HCT116 (cell line): Measurements from ENCODE around the gene PGLYRP3. TPM values are rescaled to one million over a fixed set of nuclear protein-coding genes. Genes with fewer than 3 reads are reported as not detected.

ENCODE experiments used
- ATAC-seq: fragments of 200-7000 bp; cut with Tn5 transposase; 2 replicates; pipeline ENCODE4 v1.9.1; 2020; ENCODE audit warnings: mild to moderate bottlenecking, moderate library complexity
- BruUV-seq: library from RNA; stranded (reverse); fragments of 400-500 nt; replicated peaks from 2 replicates; lab custom pipeline; 2021; lab: Mats Ljungman, UMichigan
- CTCF ChIA-PET: fragments of 300-600 bp; sonication (Branson Sonifier 250); formaldehyde crosslinking; loops from one replicate; lab custom pipeline; 2021; ENCODE audit warnings: antibody characterized with exemption; lab: Charles Lee
- POLR2A ChIA-PET: fragments of 300-600, 350-600 bp; sonication (Branson Sonifier 250); formaldehyde crosslinking; loops from one replicate; lab custom pipeline; 2021; ENCODE audit warnings: antibody characterized with exemption; lab: Charles Lee
- RAD21 ChIA-PET, 2 experiments: fragments of 300-600 bp; sonication (Branson Sonifier 250); formaldehyde crosslinking; loops; one replicate each; lab custom pipeline; 2023; ENCODE audit warnings: low total read pairs in 2 of 2; ENCODE audit not compliant: uncharacterized antibody in 2 of 2, unreplicated experiment in 2 of 2, low non-redundant PET in 1 of 2; lab: Charles Lee
- DNase-seq: peaks from one replicate; pipeline ENCODE4 v3.0.0-alpha.2; 2010; ENCODE audit warnings: low read depth, low spot score
- H2AFZ ChIP-seq: fragments of 200-600 bp; shearing (Covaris generic), sonication (generic); 2 replicates; pipeline ENCODE4 v1.6.1; 2017; ENCODE audit warnings: low read depth, mixed run types, mixed read lengths, antibody characterized with exemption, low read length; ENCODE audit not compliant: poor library complexity, severe bottlenecking
- H3K27ac ChIP-seq: 2 replicates; pipeline ENCODE4 v1.5.1; 2012; ENCODE audit warnings: low read depth, low read length
- H3K27me3 ChIP-seq: fragments of 200-600 bp; sonication (generic); 2 replicates; pipeline ENCODE4 v1.6.1; 2016; ENCODE audit warnings: mixed run types, low read length, mixed read lengths; ENCODE audit not compliant: insufficient read depth
- H3K36me3 ChIP-seq, 2 experiments: fragments of 200-500 bp in 1 of 2; fragments of 200-600 bp in 1 of 2; sonication (Bioruptor generic) in 1 of 2; sonication (generic) in 1 of 2; 2 replicates each; pipeline versions ENCODE4 v1.5.1 to v1.6.1; 2014 to 2016; ENCODE audit warnings: low read length in 2 of 2, inconsistent platforms in 1 of 2, mixed read lengths in 1 of 2, mixed run types in 1 of 2; ENCODE audit not compliant: insufficient read depth in 2 of 2, control insufficient read depth in 1 of 2
- H3K4me1 ChIP-seq, 2 experiments: fragments of 200-600 bp in 1 of 2; sonication (generic) in 1 of 2; 2 replicates each; pipeline versions ENCODE4 v1.5.1 to v1.6.1; 2012 to 2017; ENCODE audit warnings: low read length in 2 of 2, inconsistent platforms in 1 of 2, mild to moderate bottlenecking in 1 of 2, mixed read lengths in 1 of 2, mixed run types in 1 of 2, moderate library complexity in 1 of 2; ENCODE audit not compliant: insufficient read depth in 2 of 2, control insufficient read depth in 1 of 2
- H3K4me2 ChIP-seq: fragments of 200-600 bp; sonication (generic); 2 replicates; pipeline ENCODE4 v1.6.1; 2017; ENCODE audit warnings: mixed run types, low read length, mixed read lengths
- H3K4me3 ChIP-seq, 2 experiments: fragments of 200-600 bp in 1 of 2; sonication (generic) in 1 of 2; replicated peaks in 1 of 2; 2 replicates each; pipeline ENCODE4 v1.5.1; 2011 to 2016; ENCODE audit warnings: low read length in 2 of 2, control low read depth in 1 of 2, low read depth in 1 of 2, mild to moderate bottlenecking in 1 of 2, mixed read lengths in 1 of 2, mixed run types in 1 of 2
- H3K79me2 ChIP-seq: fragments of 200-600 bp; sonication (generic); 2 replicates; pipeline ENCODE4 v1.6.1; 2017; ENCODE audit warnings: mild to moderate bottlenecking, mixed run types, low read length, moderate library complexity, mixed read lengths; ENCODE audit not compliant: insufficient read depth
- H3K9ac ChIP-seq: fragments of 200-600 bp; sonication (generic); 2 replicates; pipeline ENCODE4 v1.6.1; 2016; ENCODE audit warnings: low read length, mixed read lengths
- H3K9me2 ChIP-seq: fragments of 200-600 bp; sonication (generic), shearing (Covaris generic); 2 replicates; pipeline ENCODE4 v1.6.1; 2017; ENCODE audit warnings: mixed run types, mild to moderate bottlenecking, moderate library complexity; ENCODE audit not compliant: insufficient read depth
- H3K9me3 ChIP-seq, 2 experiments: fragments of 200-500 bp in 1 of 2; fragments of 200-600 bp in 1 of 2; sonication (Bioruptor generic) in 1 of 2; sonication (generic) in 1 of 2; 2 replicates each; pipeline ENCODE4 v1.6.1; 2014 to 2017; ENCODE audit warnings: low read length in 2 of 2, mixed read lengths in 2 of 2, inconsistent platforms in 1 of 2, low read depth in 1 of 2, mild to moderate bottlenecking in 1 of 2, mixed run types in 1 of 2, moderate library complexity in 1 of 2; ENCODE audit not compliant: control insufficient read depth in 1 of 2, insufficient read depth in 1 of 2
- H4K20me1 ChIP-seq: fragments of 200-600 bp; sonication (generic), shearing (Covaris generic); 2 replicates; pipeline ENCODE4 v1.6.1; 2017; ENCODE audit warnings: mixed run types, mild to moderate bottlenecking, moderate library complexity; ENCODE audit not compliant: insufficient read depth
- CBX3 ChIP-seq: IDR thresholded peaks from 2 replicates; pipeline ENCODE4 v1.6.1; 2012; ENCODE audit warnings: low read depth
- CEBPB ChIP-seq: IDR thresholded peaks from 2 replicates; pipeline ENCODE4 v1.6.1; 2012; ENCODE audit warnings: low read depth
- EGR1 ChIP-seq: IDR thresholded peaks from 2 replicates; pipeline ENCODE4 v1.6.1; 2012; ENCODE audit warnings: low read depth
- ELF1 ChIP-seq: IDR thresholded peaks from 2 replicates; pipeline ENCODE4 v1.6.1; 2012; ENCODE audit warnings: low read depth, borderline replicate concordance
- EZH2phosphoT487 ChIP-seq: fragments of 200-600 bp; IDR thresholded peaks from 2 replicates; pipeline ENCODE4 v1.6.1; 2018; ENCODE audit warnings: antibody characterized with exemption, borderline replicate concordance
- FOSL1 ChIP-seq: IDR thresholded peaks from 2 replicates; pipeline ENCODE4 v1.6.1; 2012; ENCODE audit warnings: low read depth
- POLR2A ChIP-seq: IDR thresholded peaks from 2 replicates; pipeline ENCODE4 v1.7.0; 2011; ENCODE audit warnings: borderline replicate concordance; ENCODE audit not compliant: insufficient read depth, insufficient read length; ENCODE audit errors: extremely low read depth
- RAD21 ChIP-seq: IDR thresholded peaks from 2 replicates; pipeline ENCODE4 v1.6.1; 2012; ENCODE audit warnings: low read depth, mild to moderate bottlenecking
- SIN3A ChIP-seq: IDR thresholded peaks from 2 replicates; pipeline ENCODE4 v1.6.1; 2012; ENCODE audit warnings: low read depth
- SP1 ChIP-seq: IDR thresholded peaks from 2 replicates; pipeline ENCODE4 v1.6.1; 2012; ENCODE audit warnings: low read depth
- SRF ChIP-seq: IDR thresholded peaks from 2 replicates; pipeline ENCODE4 v1.6.1; 2012; ENCODE audit warnings: low read depth
- ZFX ChIP-seq: fragments of 450-650 bp; IDR thresholded peaks from 2 replicates; pipeline ENCODE4 v1.6.1; 2017
- intact Hi-C: fragments of 100-400 bp; cut with micrococcal nuclease; formaldehyde crosslinking; loops from 2 replicates; pipeline ENCODE4 v1.10.0; 2022
- total RNA-seq: library from RNA; stranded (reverse); gene quantifications from one replicate; pipeline ENCODE4 v1.2.1, GENCODE V29; 2021; ENCODE audit not compliant: unreplicated experiment
- TF ChIP-seq, protein P1 (sequence below): IDR thresholded peaks from 2 replicates; pipeline ENCODE4 v1.6.1; 2012; ENCODE audit warnings: low read depth
- TF ChIP-seq, protein P2 (sequence below), 3 experiments: fragments of 200-600 bp in 1 of 3; sonication (generic) in 1 of 3; IDR thresholded peaks in 2 of 3; conservative IDR thresholded peaks in 1 of 3; 2 replicates each; pipeline ENCODE4 v1.5.1; 2012 to 2017; ENCODE audit warnings: low read depth in 2 of 3, low read length in 2 of 3, antibody characterized with exemption in 1 of 3, borderline replicate concordance in 1 of 3, control low read depth in 1 of 3, mild to moderate bottlenecking in 1 of 3, mixed read lengths in 1 of 3, mixed run types in 1 of 3, moderate library complexity in 1 of 3; ENCODE audit not compliant: insufficient read depth in 1 of 3
- TF ChIP-seq, protein P3 (sequence below): IDR thresholded peaks from 2 replicates; pipeline ENCODE4 v1.6.1; 2012
- TF ChIP-seq, protein P4 (sequence below): IDR thresholded peaks from 2 replicates; pipeline ENCODE4 v1.6.1; 2011; ENCODE audit warnings: mild to moderate bottlenecking, low read length, moderate library complexity; ENCODE audit not compliant: insufficient replicate concordance; ENCODE audit errors: extremely low read depth
- TF ChIP-seq, protein P5 (sequence below): IDR thresholded peaks from 2 replicates; pipeline ENCODE4 v1.6.1; 2012

The PGLYRP3 gene
- total RNA-seq, 1 experiment from 2014 or later: not detected

DNA sequence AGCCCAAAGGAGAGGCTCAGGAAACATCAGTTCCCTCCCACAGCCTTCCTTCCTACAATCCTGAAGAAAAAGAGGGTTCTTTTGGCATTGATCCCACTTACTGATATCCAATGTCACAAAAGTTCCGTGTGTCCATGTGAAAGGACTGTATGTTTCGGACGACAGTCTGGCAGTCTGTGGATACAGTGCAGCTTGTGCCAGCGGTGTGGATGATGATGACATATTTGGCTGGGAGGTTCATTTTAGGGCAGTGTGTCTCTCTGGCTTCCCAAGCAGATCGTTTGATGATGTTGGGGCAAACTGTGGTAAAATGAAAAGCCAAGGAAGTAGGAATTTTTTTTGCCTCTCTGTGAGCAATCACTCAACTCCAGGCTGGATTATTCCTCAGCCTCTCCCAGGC, 10.4 kb downstream of the PGLYRP3 start:
- BruUV-seq: no TSS peak
- ChIA-PET RAD21 (no interaction called here), CTCF (no interaction called here), POLR2A (no interaction called here)
- no peaks in the 10 kb centered on the region for H3K36me3 ChIP-seq
- DNase-seq: no peak
- no peak overlapping the region for H2AFZ ChIP-seq
- intact Hi-C loops: no loop called here
- H3K27ac ChIP-seq: no peak overlapping the region
- H3K4me3 ChIP-seq: no peak overlapping the region
- no peaks in the 10 kb centered on the region for H3K9me3 ChIP-seq
- H3K27me3 ChIP-seq: peaks cover 28% of the 10 kb centered on the region
- no peaks in the 10 kb centered on the region for H4K20me1 ChIP-seq
- no peaks in the 10 kb centered on the region for H3K4me1 ChIP-seq
- H3K79me2 ChIP-seq: no peaks in the 10 kb centered on the region
- H3K9me2 ChIP-seq: no peaks in the 10 kb centered on the region
- no peak for ATAC-seq
- H3K4me2 ChIP-seq: no peak overlapping the region
- no peak overlapping the region for H3K9ac ChIP-seq
- no peak for TF ChIP-seq SRF
- TF ChIP-seq, protein P1, sequence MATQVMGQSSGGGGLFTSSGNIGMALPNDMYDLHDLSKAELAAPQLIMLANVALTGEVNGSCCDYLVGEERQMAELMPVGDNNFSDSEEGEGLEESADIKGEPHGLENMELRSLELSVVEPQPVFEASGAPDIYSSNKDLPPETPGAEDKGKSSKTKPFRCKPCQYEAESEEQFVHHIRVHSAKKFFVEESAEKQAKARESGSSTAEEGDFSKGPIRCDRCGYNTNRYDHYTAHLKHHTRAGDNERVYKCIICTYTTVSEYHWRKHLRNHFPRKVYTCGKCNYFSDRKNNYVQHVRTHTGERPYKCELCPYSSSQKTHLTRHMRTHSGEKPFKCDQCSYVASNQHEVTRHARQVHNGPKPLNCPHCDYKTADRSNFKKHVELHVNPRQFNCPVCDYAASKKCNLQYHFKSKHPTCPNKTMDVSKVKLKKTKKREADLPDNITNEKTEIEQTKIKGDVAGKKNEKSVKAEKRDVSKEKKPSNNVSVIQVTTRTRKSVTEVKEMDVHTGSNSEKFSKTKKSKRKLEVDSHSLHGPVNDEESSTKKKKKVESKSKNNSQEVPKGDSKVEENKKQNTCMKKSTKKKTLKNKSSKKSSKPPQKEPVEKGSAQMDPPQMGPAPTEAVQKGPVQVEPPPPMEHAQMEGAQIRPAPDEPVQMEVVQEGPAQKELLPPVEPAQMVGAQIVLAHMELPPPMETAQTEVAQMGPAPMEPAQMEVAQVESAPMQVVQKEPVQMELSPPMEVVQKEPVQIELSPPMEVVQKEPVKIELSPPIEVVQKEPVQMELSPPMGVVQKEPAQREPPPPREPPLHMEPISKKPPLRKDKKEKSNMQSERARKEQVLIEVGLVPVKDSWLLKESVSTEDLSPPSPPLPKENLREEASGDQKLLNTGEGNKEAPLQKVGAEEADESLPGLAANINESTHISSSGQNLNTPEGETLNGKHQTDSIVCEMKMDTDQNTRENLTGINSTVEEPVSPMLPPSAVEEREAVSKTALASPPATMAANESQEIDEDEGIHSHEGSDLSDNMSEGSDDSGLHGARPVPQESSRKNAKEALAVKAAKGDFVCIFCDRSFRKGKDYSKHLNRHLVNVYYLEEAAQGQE: no peak
- TF ChIP-seq POLR2A: no peak
- TF ChIP-seq, protein P2, sequence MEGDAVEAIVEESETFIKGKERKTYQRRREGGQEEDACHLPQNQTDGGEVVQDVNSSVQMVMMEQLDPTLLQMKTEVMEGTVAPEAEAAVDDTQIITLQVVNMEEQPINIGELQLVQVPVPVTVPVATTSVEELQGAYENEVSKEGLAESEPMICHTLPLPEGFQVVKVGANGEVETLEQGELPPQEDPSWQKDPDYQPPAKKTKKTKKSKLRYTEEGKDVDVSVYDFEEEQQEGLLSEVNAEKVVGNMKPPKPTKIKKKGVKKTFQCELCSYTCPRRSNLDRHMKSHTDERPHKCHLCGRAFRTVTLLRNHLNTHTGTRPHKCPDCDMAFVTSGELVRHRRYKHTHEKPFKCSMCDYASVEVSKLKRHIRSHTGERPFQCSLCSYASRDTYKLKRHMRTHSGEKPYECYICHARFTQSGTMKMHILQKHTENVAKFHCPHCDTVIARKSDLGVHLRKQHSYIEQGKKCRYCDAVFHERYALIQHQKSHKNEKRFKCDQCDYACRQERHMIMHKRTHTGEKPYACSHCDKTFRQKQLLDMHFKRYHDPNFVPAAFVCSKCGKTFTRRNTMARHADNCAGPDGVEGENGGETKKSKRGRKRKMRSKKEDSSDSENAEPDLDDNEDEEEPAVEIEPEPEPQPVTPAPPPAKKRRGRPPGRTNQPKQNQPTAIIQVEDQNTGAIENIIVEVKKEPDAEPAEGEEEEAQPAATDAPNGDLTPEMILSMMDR (IDR thresholded peaks at IDR 0.05 in 2 of 3, conservative IDR thresholded peaks at IDR 0.05 in 1 of 3; ENCODE audit: borderline replicate concordance in 1 of 3, insufficient read depth in 1 of 3, low read depth in 2 of 3, low read length in 2 of 3): no peak
- TF ChIP-seq ZFX: no peak
- no peak for TF ChIP-seq FOSL1
- no peak for TF ChIP-seq CBX3
- TF ChIP-seq, protein P3, sequence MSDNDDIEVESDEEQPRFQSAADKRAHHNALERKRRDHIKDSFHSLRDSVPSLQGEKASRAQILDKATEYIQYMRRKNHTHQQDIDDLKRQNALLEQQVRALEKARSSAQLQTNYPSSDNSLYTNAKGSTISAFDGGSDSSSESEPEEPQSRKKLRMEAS: no peak
- no peak for TF ChIP-seq EGR1
- TF ChIP-seq, protein P4, sequence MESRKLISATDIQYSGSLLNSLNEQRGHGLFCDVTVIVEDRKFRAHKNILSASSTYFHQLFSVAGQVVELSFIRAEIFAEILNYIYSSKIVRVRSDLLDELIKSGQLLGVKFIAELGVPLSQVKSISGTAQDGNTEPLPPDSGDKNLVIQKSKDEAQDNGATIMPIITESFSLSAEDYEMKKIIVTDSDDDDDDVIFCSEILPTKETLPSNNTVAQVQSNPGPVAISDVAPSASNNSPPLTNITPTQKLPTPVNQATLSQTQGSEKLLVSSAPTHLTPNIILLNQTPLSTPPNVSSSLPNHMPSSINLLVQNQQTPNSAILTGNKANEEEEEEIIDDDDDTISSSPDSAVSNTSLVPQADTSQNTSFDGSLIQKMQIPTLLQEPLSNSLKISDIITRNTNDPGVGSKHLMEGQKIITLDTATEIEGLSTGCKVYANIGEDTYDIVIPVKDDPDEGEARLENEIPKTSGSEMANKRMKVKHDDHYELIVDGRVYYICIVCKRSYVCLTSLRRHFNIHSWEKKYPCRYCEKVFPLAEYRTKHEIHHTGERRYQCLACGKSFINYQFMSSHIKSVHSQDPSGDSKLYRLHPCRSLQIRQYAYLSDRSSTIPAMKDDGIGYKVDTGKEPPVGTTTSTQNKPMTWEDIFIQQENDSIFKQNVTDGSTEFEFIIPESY: no peak
- no peak for TF ChIP-seq CEBPB
- TF ChIP-seq, protein P5, sequence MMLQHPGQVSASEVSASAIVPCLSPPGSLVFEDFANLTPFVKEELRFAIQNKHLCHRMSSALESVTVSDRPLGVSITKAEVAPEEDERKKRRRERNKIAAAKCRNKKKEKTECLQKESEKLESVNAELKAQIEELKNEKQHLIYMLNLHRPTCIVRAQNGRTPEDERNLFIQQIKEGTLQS: no peak
- no peak for TF ChIP-seq SP1
- no peak for TF ChIP-seq SIN3A
- TF ChIP-seq ELF1: no peak
- no peak for TF ChIP-seq RAD21
- no peak for TF ChIP-seq EZH2phosphoT487
